Hepatic stellate cell (primary cell): ENCODE data around the gene RALGDS.
"Not testable (repeated sequence)": the region's sequence is repeated elsewhere in the genome, so short reads cannot be mapped to it uniquely, and the experiment has no call there.

Source experiments
- DNase-seq: peaks from one replicate; pipeline ENCODE4 v3.0.0; 2011; ENCODE audit warnings: low spot score

The RALGDS gene

DNA sequence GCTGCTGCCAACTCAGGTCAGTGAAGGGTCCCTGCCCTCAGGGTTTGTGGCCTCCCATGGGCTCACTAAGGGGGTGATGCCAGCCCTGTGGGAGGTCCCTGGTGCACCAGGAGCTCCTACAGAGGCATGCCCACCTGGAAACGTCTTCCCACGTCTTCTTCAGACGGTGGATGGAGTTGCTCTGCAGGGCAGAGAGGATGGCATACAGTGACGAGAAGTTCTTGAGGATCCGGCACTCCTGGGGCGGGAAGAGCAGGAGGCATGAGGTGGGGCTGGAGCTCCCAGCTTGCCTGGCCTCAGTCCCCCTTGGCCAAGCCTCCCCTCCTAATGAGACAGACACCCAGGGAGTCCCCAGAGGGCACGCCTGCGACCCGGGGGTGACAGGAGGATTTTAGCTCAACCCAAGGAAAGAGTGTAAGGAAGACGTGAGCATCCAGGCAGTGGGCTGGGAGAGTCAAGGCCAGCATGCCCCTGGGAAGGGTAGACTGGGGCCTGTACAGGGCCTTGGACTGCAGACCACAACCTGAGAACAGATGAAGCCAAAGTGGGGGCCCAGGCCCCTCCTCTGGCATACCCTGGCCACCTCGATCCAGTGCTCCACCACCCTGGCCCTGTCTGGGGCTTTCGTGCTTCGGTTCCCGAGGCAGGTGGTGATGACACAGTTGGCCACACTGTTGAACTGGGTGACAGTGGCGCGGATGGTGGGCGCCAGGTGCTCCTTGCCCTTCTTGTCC is 14.4 kb downstream of the RALGDS start:
- DNase-seq, result no peak

DNA sequence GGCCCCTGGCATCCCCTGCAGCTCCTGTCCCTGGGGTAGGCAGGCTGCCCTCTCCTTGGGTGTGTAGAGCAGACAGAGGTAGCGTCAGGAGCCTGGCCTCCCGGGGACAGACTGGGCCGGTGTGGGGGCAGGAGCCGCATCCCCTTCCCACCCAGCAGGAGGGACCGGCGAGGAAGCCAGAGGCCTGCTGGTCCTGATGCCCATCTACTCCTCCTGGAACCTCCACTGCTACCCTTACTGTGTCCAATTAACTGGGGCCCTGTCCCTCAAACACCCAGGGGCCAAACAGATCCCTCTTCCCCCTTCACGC is 15.6 kb downstream of the RALGDS start:
- DNase-seq, result no peak

DNA sequence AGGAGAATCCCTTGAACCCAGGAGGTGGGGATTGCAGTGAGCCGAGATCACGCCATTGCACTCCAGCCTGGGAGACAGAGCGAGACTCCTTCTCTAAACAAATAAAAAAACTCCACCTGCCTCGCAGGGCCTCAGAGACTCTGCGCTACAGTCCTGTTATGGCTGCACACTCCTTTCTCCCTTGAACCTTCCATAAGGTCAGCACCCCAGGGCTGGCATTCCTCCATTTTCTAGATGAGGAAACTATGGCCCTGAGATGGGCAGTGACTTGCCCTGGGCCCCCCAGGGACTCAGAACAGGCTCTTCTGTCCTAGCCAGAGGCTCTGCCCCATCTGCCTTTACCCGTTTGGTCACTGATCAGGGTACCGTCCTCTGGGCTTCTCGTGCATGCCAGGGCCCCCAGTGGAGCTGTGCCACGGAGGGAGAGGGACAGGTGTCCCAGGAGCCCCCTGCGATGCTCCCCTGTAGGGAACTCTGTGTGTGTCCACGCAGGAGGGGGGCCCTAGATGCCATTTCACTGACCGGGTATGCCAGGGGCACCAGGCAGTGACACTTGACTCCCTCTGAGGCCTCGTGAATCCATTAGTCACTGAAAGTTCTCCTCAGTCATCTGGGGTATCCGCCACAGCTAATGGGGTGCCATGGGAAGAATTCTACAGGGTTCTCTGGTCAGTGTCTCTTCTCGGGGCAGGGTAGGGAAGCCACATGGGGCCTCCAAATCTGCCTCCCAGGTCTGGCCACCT is 16.2 kb downstream of the RALGDS start:
- no peak for DNase-seq

DNA sequence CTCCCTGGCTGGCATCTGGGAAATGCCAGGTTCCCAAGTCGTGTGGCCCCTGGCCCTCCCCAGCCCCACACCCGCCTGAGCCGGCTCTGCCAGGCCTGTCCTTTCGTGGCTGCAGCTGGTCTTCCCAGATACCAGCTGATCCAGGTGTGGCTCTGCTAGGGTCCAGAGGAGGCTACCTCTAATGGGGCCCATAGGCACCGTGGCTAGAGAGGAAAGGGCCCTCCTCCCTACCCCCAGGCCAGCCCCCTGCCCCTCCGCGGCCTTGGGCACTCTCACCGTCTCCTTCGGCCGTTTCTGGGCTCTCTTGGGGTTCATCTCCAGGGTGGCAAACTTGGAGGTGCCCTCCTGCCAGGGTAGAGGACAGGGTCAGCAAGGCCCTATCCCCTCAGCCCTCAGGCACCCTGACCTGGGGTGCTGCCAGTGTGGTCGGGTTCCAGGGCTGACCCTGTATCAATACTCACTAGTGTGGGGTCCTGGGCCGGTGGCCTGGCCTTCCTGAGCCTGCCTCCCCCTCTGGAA is 17.0 kb downstream of the RALGDS start:
- DNase-seq, result no peak

DNA sequence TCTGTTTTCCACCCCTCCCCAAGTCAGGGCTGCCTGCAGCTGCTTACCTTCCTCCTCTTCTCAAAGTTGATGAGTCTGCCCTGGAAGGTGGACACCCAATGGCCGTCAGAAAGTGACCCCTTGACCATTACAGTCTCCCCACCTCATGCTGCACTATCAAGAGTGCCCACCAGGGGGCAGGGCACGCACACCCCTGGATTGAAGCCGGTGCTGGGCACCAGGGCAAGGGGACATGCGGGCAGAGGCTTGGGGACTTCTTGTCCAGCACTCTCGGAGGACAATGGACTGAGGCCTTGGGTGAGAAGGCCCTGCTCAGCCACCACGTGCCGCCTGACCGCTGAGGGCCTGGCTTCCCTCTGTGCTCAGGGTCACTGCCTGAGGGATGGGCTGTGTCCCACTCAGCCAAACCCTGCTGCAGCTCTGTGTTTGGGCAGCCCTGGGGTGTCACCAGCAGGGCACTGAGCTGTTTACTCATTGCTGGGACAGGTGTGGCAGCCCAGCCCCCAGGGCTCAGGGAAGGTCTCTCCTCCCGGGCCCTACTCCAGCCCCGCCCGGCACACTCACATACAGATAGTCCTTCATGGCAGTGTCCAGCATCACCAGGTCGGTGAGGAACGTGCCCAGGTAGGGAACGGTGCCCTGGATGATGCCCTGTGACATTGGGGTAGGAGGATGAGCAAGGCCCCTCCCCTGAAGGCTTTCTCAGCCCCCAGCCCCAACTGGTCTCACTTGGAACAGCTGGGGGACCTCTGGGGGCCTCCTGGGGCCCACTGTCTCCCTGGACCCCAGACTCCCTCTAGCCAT is 17.7 kb downstream of the RALGDS start:
- peak; percentile 82 for DNase-seq

DNA sequence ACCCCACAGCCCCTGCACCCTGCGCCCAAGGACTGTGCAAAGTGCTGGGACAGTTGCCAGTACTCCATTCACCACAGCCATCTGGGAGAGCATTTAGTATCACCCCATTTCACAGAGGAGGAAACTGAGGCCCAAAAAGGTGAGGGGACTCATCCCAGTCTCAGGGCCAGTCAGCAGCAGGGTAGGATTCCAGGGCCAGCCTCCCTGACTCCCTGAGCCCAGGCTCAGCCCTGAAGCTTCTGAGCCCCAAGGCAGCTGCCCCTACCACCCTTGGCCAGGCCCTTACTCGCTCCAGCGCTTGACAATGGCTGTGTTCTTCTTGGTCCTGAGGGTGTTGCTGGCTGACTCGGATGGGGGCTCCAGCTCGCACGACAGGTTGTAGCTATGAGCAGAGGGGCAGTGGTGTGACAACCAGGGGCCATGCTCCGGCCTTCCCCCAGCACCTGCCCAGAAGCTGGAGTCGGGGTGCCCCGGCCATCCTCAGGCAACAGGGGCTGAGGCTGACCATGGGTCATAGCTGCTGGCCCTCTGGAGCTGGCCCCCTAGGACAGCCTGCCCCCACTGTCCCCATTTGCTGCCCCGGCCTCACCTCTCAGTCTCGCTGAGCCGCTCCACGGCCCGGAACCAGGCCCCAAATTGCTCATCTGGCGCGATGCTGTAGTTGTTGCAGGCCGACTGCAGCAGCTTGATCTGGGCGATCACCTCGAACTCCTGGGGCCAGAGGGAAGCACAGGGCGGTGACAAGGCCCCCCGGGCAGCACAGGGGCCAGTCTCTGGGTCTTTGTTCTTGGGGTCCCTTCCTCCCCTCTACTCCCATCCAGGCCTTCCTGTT is 18.6 kb downstream of the RALGDS start:
- no peak for DNase-seq

DNA sequence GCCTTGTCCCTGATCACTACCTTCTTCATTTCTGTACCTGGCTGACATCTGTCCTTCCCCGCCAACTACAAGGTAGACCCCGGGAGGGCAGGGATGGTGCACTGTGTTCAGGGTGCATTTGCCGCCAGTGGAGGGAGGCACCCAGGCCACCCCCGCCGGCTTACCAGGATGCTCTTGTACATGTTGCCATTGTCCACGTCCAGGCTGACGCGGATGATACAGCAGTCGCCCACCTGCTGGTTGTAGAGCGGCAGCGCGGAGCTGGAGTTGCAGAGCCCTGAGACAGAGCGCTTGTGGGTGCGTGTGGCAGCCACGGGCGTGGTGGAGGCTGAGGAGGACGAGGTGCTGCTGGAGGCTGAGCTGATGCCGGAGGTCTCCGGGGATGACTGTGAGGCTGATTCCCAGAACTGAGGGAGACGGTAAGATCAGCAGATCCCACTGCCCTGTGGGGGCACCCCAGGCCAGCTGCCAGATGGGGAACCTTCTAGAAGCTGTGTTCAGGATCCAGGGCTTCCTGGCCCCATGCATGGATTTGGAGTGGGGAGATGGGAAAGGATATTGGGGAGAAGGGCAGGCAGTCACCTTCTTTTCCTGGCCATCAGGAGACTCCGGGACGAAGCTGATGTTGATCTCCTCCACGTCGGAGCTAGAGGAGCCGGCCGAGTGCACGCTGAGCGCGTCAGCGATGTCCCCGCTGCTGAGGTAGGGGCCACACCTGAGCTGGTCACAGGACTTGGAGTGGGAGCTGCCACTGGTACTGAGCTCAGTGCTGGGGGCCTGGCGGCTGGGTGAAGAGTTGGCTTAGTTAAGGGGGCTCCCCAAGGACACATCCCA is 19.5 kb downstream of the RALGDS start:
- no peak for DNase-seq

DNA sequence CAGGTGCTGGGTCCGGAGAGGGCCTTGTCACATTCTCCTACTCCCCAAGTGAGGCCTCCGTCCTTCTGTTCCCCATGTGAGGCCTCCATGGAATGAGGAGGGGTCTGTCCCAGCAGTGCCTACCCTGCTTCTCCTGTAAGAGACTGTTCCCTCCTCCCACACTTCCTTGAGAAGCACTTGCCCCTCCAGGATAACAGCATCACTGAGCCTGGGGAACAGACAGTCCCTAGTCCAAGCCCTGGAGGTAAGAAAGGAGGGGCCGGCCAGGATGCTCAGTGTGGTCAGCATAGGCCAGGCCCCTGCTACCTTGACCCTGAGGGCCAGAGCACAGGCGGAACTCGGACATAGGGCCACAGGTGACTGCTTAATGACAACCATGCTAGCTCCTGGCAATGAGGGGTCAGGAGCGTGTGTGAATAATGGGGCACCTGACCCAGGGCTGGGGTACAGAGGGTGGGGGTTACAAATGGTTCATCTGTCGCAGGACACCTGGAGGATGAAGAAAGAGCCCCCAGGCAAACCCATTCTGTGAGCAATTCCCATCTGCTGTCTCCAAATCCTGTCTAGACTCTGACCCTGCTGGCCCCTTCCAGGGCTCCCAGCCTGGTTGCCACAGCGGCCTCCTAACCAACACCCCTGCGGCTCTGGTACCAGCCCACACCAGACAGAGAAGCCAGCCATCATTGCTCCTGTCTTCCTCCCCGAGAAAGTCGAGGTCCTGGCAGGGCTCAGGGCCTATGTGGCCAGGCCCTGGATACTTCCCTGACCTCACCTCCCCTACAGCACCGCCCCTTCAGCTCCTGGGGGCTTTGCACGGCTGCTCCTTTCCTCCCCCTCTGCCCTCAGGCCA is 20.3 kb downstream of the RALGDS start:
- DNase-seq, result no peak

DNA sequence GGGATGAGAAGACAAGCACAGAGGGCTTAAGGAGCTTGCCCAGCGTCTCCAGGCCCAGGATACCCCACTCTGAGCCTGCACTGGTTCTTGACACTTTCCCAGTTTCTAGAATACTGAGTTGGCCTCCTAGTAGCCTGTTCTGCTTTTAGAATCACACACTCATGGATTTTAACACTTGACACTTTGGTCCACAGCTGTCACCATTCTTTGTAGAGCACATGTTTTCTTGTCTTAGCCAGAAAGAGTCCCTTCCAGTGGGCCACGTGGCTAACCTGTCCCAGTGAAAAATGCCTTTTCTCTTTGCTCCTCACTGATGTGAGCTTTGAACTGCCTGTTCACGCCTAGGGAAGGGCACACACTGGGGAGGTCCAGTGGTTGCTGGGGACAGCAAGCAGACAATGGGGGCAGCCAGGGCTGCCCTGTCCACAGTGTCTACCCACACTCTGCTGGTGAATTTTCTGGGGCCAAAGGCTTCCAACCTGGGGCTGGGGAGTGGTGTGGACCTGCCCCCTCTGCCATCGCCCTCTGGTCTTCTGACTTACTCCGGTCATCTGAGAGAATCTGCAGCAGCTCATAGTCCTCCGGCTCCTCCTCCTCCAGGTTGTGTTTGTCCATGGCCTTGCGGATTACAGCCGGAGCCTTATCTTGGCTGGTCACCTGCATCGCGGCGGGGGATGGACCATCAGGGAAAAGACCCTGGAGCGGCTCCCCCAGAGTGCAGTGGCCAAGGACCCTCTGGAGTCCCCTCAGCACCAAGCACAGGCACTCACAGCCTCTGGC is 21.1 kb downstream of the RALGDS start:
- no peak for DNase-seq

DNA sequence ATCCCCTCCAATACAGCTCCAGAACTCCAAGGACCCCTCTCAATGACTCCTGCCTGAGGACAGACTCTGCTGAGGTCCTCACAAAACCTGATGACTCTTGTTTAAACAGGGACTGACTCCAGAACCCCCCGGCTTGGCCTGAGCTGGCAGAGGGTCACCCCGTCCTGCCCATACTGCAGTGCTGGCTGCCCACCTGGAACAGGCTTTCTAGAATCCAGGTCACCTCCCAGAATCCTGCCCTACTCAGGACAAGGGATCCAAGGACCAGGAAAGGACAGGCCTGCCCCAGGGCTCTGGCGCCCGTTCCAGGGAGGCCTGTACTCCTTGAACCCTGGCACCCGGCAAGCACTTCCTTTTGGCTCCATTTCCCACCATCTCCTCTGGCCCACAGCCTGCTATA is 22.2 kb downstream of the RALGDS start:
- DNase-seq, result no peak

DNA sequence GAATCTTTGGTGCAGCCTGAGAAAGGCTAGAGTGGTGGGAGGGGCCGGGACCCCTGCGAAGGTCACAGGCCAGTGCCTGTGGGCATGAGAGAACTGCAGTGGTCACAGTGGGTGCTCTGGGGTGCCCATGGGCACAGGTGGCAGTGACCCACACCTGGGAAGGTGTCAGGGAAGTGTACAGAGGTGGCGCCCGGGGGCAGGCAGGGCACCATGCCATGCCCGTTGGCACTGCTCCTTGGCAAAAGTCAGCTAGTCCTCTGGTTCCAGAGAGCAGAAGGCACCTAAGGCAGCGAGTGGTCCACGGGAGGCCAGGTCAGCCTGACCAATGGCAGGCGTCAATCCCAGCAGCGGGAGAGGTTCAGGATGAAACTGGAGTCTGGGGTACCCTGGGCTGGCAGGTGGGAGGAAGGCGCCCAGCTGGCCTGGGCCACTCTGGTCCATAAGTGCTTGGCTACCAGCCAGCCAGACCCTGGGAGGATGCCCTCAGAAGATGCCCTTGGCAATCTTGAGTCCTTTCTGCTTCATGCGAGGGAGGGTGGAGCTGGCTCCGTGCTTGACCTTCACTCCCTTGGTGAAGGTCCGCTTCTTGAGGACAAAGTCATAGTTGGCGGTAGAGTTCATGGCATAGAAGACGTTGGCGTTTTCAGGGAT is 22.8 kb downstream of the RALGDS start:
- no peak for DNase-seq

DNA sequence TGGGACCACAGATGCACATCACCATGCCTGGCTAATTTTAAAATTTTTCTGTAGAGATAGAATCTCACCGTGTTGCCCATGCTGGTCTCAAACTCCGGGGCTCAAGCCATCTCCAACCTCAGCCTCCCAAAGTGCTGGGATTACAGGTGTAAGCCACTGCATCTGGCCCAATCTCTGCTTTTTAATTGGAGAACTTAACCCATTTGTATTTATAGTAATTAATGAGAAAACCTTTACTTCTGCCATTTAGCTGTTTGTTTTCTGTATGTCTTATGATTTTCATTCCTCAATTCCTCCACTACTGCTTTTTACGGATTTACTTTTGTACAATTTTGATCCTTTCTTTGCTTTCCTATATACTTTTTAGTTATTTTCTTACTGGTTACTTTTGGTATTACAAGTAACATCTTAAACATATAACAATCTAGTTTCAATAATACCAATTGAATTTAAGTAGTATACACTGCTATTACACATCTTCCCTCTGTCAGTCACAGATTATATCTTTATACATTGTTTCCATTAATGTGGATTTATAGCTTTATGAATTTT is 26.1 kb downstream of the RALGDS start:
- DNase-seq, result no peak

DNA sequence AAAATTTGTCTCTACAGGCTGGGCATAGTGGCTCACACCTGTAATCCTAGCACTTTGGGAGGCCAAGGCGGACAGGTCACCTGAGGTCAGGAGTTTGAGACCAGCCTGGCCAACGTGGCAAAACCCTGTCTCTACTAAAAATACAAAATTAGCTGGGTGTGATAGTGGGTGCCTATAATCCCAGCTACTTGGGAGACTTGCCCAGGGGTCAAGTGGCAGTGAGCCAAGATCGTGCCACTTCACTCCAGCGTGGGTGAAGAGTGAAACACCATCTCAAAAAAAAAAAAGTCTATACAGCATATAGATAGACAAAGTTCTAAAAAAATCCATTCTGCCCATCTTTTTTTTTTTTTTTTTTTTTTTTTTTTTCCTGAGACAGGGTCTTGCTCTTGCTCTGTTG is 26.7 kb downstream of the RALGDS start:
- not testable (repeated sequence) for DNase-seq

DNA sequence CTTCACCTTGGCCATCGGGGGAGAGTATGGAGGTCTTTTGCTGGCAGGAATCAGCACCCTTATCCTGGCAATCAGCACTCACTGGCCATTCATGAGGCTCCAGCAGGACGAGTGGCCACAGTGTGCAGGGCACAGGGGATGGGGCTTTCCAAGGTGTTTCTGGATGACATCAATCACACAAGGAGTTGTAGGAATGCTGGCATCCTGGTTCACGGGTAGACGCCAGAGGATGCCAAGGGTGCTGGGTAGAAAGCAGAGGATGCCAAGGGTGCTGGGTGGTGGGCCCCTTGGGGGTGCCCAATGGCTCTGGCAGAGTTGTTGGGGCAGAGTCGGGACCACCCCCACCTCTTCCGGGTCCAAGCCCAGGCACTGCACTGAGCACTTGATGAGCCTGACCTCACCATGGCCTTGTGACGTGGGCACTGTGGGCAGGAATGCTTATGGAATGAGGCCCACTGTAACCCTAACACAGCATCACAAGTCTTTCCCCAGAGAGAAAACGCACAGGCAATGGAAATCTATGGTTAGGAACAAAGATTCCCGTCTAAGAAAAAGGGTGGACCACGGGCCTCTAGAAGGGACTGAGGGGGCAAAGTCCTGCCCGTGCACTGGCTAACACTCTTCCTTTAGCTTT is 30.2 kb downstream of the RALGDS start:
- DNase-seq, result no peak

DNA sequence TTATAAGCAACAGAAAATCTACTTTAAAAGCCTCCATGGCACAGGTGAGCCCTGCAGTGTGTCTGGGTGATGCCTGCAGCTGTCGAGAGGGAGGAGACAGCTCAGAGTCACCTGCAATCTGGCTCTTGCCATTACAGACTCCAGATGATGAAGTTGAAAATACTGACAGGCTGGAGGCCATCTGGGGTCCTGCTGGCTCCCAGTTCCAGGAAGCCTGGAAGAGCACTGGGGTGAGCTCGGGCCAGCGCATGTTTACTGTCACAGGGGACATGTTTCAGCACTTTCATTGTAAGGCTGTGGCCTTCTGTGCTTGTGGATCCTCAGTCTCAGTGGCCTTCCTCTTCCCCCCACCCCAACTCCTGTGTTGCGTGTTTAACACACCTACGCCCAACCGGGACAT is 30.9 kb downstream of the RALGDS start:
- no peak for DNase-seq

DNA sequence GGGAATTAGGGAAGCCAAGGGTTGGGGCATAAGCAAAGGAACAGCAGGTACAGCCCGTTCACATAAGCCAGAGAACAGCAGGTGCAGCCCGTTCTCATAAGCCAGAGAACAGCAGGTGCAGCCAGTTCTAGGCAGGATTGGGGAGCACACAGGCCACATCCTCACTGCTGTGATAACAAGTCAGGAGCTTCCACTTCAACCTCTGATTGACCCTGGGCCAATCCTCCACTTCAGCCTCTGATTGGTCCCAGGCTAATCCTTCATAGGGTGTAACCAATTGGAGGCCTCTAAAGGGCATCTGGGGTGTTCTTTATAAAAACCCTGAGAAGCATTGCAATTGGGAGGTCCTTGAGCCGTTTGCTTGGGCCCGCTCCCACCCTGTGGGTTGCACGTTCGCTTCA is 31.8 kb downstream of the RALGDS start:
- DNase-seq, result no peak

DNA sequence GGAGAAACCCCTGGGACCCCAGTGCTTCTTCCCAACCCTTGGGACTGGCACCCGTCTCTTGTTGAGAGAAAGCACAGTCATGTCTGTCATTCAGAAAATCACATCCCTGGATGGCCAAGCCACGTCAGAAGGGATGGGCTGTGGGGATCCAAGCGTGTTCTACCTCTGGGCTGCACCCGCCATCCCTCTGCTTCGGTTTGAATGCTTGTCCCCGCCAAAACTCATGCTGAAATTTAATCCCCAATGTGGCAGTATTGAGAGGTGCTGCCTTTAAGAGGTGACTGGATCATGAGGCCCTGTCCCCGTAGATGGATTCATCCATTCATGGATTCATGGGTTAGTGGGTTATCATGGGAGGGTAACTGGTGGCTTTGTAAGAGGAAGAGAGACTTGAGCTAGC is 32.3 kb downstream of the RALGDS start:
- no peak for DNase-seq

DNA sequence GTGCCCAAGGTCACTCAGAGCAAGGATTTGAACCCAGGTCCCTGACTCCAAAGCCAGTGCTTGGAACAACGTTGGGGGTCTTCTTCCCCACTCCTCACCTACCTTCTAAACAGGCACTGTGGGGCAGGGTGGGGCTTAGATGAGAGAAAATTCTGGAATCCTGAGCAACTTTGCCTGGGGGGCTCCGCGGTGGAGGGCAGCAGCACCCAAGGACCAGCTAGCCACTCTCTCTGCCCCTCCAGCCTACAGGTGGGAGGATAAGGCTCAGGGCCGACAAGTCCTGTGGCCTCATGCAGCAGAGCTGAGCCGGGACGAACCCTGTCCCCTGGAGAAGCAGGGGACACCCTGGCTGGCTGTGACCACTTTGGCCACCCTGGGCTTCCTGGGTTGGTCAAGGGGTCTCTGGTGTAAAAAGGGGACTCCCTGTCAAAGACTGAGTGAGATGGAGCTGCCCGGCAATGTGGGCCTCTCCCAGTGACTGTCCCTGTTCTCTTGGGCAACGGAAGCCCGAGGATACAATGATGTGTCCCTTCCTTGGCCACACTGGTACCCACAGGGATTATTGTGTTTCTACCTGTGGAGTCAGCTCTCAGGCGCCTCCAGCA is 32.8 kb downstream of the RALGDS start:
- DNase-seq, result no peak
